Endothelial cell of umbilical vein (primary cell): ENCODE data around the gene LILRA6. TPM values are rescaled to one million over a fixed set of nuclear protein-coding genes. Genes with fewer than 3 reads are reported as not detected.
"Not testable (repeated sequence)": the region's sequence is repeated elsewhere in the genome, so short reads cannot be mapped to it uniquely, and the experiment has no call there.

Source experiments
- BruUV-seq: library from RNA; stranded (reverse); fragments of 400-500 nt; replicated peaks from 2 replicates; lab custom pipeline; 2021; lab: Mats Ljungman, UMichigan
- CTCF ChIA-PET: fragments of 300-600, 350-600 bp; sonication (Branson Sonifier 250); formaldehyde crosslinking; loops from one replicate; lab custom pipeline; 2021; ENCODE audit warnings: antibody characterized with exemption, inconsistent platforms; lab: Charles Lee
- POLR2A ChIA-PET: fragments of 300-600, 350-600 bp; sonication (Branson Sonifier 250); formaldehyde crosslinking; loops from one replicate; lab custom pipeline; 2021; ENCODE audit warnings: antibody characterized with exemption, inconsistent platforms; lab: Charles Lee
- DNase-seq: peaks from one replicate; pipeline ENCODE4 v3.0.0-alpha.2; 2011; ENCODE audit warnings: low read depth, low spot score
- FAIRE-seq: peaks from 2 replicates; lab custom pipeline; 2011; peaks lifted over from hg19 to GRCh38; lab: Jason Lieb, UNC
- H2AFZ ChIP-seq: 2 replicates; pipeline ENCODE4 v1.6.0; 2012; ENCODE audit warnings: low read depth, low read length, control low read depth, inconsistent platforms
- H3K27ac ChIP-seq: 2 replicates; pipeline ENCODE4 v1.5.1; 2011; ENCODE audit warnings: low read depth, mild to moderate bottlenecking, control low read depth, low read length, moderate library complexity; ENCODE audit not compliant: insufficient read depth
- H3K27me3 ChIP-seq, 2 experiments: 2 replicates each; pipeline versions ENCODE4 v1.6.0 to v1.6.1; 2011; ENCODE audit warnings: low read length in 2 of 2, mixed read lengths in 1 of 2; ENCODE audit not compliant: control insufficient read depth in 2 of 2, insufficient read depth in 2 of 2
- H3K36me3 ChIP-seq, 2 experiments: 2 replicates in 1 of 2; 3 replicates in 1 of 2; pipeline ENCODE4 v1.5.1; 2011; ENCODE audit warnings: low read length in 2 of 2, mild to moderate bottlenecking in 1 of 2, moderate library complexity in 1 of 2; ENCODE audit not compliant: control insufficient read depth in 2 of 2, insufficient read depth in 2 of 2; ENCODE audit errors: extremely low read depth in 1 of 2
- H3K4me1 ChIP-seq: 3 replicates; pipeline ENCODE4 v1.5.1; 2011; ENCODE audit warnings: mild to moderate bottlenecking, low read length; ENCODE audit not compliant: control insufficient read depth, insufficient read depth; ENCODE audit errors: extremely low read depth
- H3K4me2 ChIP-seq: 2 replicates; pipeline ENCODE4 v1.6.1; 2011; ENCODE audit warnings: low read length, control low read depth, mixed read lengths; ENCODE audit not compliant: insufficient read depth
- H3K4me3 ChIP-seq, 3 experiments: fragments of 200-600 bp in 1 of 3; sonication (generic), shearing (Covaris generic) in 1 of 3; replicated peaks in 1 of 3; 2 replicates each; pipeline ENCODE4 v1.5.1; 2011 to 2016; ENCODE audit warnings: control low read depth in 3 of 3, low read length in 3 of 3, mild to moderate bottlenecking in 2 of 3, inconsistent platforms in 1 of 3, low read depth in 1 of 3, moderate library complexity in 1 of 3; ENCODE audit not compliant: insufficient read depth in 1 of 3
- H3K79me2 ChIP-seq: 2 replicates; pipeline ENCODE4 v1.6.0; 2012; ENCODE audit warnings: low read length, inconsistent platforms; ENCODE audit not compliant: control insufficient read depth, insufficient read depth
- H3K9ac ChIP-seq: replicated peaks from 2 replicates; pipeline ENCODE3; 2011; ENCODE audit warnings: low read length, control low read depth; ENCODE audit not compliant: insufficient read depth; ENCODE audit errors: extremely low read depth
- H3K9me1 ChIP-seq: replicated peaks from 3 replicates; pipeline ENCODE4 v1.6.0; 2011; ENCODE audit warnings: mild to moderate bottlenecking, low read length; ENCODE audit not compliant: control insufficient read depth, insufficient read depth; ENCODE audit errors: extremely low read depth
- H3K9me3 ChIP-seq: replicated peaks from 2 replicates; pipeline ENCODE4 v1.5.1; 2012; ENCODE audit warnings: low read length, inconsistent platforms; ENCODE audit not compliant: control insufficient read depth, insufficient read depth
- H4K20me1 ChIP-seq: replicated peaks from 2 replicates; pipeline ENCODE3; 2011; ENCODE audit warnings: mild to moderate bottlenecking, low read length; ENCODE audit not compliant: control insufficient read depth, insufficient read depth; ENCODE audit errors: extremely low read depth
- CTCF ChIP-seq, 2 donors: IDR thresholded peaks; 1 replicate in 1 of 2; 2 replicates in 1 of 2; pipeline ENCODE4 v1.5.1; 2011; ENCODE audit warnings: low read length in 2 of 2, mild to moderate bottlenecking in 2 of 2, moderate library complexity in 2 of 2, control low read depth in 1 of 2, inconsistent platforms in 1 of 2, low read depth in 1 of 2; ENCODE audit not compliant: insufficient read depth in 1 of 2; ENCODE audit errors: extremely low read depth in 1 of 2
- FOS ChIP-seq: IDR thresholded peaks from 2 replicates; pipeline ENCODE4 v1.6.1; 2011; ENCODE audit warnings: mild to moderate bottlenecking, low read length, moderate library complexity, borderline replicate concordance; ENCODE audit not compliant: insufficient read depth
- JUN ChIP-seq: IDR thresholded peaks from 2 replicates; pipeline ENCODE4 v1.6.1; 2011; ENCODE audit warnings: borderline replicate concordance, low read depth; ENCODE audit not compliant: insufficient read length, insufficient read depth
- MAX ChIP-seq: IDR thresholded peaks from 2 replicates; pipeline ENCODE4 v1.6.1; 2011; ENCODE audit not compliant: insufficient read depth, insufficient read length
- MYC ChIP-seq: IDR thresholded peaks from one replicate; pipeline ENCODE4 v1.6.1; 2011; ENCODE audit warnings: mild to moderate bottlenecking, low read depth, low read length
- POLR2A ChIP-seq: IDR thresholded peaks from 2 replicates; pipeline ENCODE4 v1.6.1; 2012; ENCODE audit warnings: low read depth, mild to moderate bottlenecking, control low read depth, low read length
- POLR2AphosphoS5 ChIP-seq: IDR thresholded peaks from 2 replicates; pipeline ENCODE4 v1.6.1; 2012; ENCODE audit warnings: low read depth, mild to moderate bottlenecking, control low read depth, low read length, moderate library complexity; ENCODE audit not compliant: insufficient read depth
- dilution Hi-C: fragments of 300-500 bp; cut with MboI; formaldehyde crosslinking; loops from one replicate; pipeline ENCODE4 v1.15.0; 2019; ENCODE audit warnings: low sequenced_read_pairs; ENCODE audit not compliant: extremely low pct_ligation_motif_present
- intact Hi-C: fragments of 100-400 bp; cut with micrococcal nuclease; formaldehyde crosslinking; loops from one replicate; pipeline ENCODE4 v1.10.0; 2022
- polyA plus RNA-seq, 4 experiments: library from polyadenylated mRNA; depleted of rRNA in 3 of 4; stranded (reverse) in 3 of 4; unstranded in 1 of 4; fragments of >200 nt; gene quantifications; 2 replicates each; pipeline versions ENCODE4 v1.2.1 to v1.2.3, GENCODE V29; 2011 to 2012; ENCODE audit warnings: missing spikeins in 1 of 4
- total RNA-seq: library from RNA; stranded (reverse); gene quantifications from 2 replicates; pipeline ENCODE4 v1.2.3, GENCODE V29; 2021

The LILRA6 gene
- total and polyA plus RNA-seq, 2 donors (not counting 3 experiments of a cell fraction or from before 2014, with no cell fraction given): not detected

- H3K36me3 ChIP-seq: no peaks in the 10 kb centered on the region
- no peak overlapping the region for H3K4me3 ChIP-seq
- H4K20me1 ChIP-seq: no peaks in the 10 kb centered on the region
- DNase-seq (no peak), FAIRE-seq (no peak)
- no peak overlapping the region for H2AFZ ChIP-seq
- ChIA-PET POLR2A (no interaction called here), CTCF (no interaction called here)
- H3K9me3 ChIP-seq: no peaks in the 10 kb centered on the region
- no peak overlapping the region for H3K4me2 ChIP-seq
- no peak overlapping the region for H3K9ac ChIP-seq
- no TSS peak for BruUV-seq
- intact Hi-C loops: no loop called here
- TF ChIP-seq POLR2AphosphoS5: no peak
- no peak for TF ChIP-seq MAX
- no peak for TF ChIP-seq FOS
- no peak for TF ChIP-seq JUN
- no peak for TF ChIP-seq MYC
- no peak for TF ChIP-seq CTCF (IDR thresholded peaks at IDR 0.05; ENCODE audit: extremely low read depth in 1 of 2, insufficient read depth in 1 of 2, low read depth in 1 of 2, low read length in 2 of 2)
- no peak for TF ChIP-seq POLR2A
- H3K4me1 ChIP-seq: no peaks in the 10 kb centered on the region
- no peaks in the 10 kb centered on the region for H3K79me2 ChIP-seq
- H3K27ac ChIP-seq: no peak overlapping the region
- dilution Hi-C loops: no loop called here
- peaks cover 3 to 6% of the 10 kb centered on the region in 2 experiments for H3K27me3 ChIP-seq
- H3K9me1 ChIP-seq: no peaks in the 10 kb centered on the region
Measured at GRCh38 chr19:54287456-54287855, 44.9 kb upstream of the LILRA6 start.

GRCh38 chr19:54286283-54286682 lies 43.7 kb upstream of the LILRA6 start:
- BruUV-seq, dilution Hi-C loops, CTCF ChIA-PET, intact Hi-C loops, H3K79me2 ChIP-seq, DNase-seq, H3K4me2 ChIP-seq, H3K9me3 ChIP-seq, H2AFZ ChIP-seq, H3K27me3 ChIP-seq, H3K9me1 ChIP-seq, POLR2A ChIA-PET, H3K4me3 ChIP-seq, H4K20me1 ChIP-seq, H3K36me3 ChIP-seq, H3K9ac ChIP-seq, FAIRE-seq, H3K27ac ChIP-seq, H3K4me1 ChIP-seq: not testable (repeated sequence)

GRCh38 chr19:54285427-54286056 lies 43.0 kb upstream of the LILRA6 start:
- intact Hi-C loops, POLR2A ChIA-PET, H3K27ac ChIP-seq, DNase-seq, H3K9me1 ChIP-seq, H3K4me1 ChIP-seq, dilution Hi-C loops, H2AFZ ChIP-seq, H3K4me2 ChIP-seq, H3K36me3 ChIP-seq, H3K9ac ChIP-seq, H3K27me3 ChIP-seq, H3K4me3 ChIP-seq, H4K20me1 ChIP-seq, H3K79me2 ChIP-seq, CTCF ChIA-PET, BruUV-seq, H3K9me3 ChIP-seq, FAIRE-seq: not testable (repeated sequence)
